Rectal smooth muscle tissue (tissue), 1 donor: ENCODE data around the gene KCNQ1OT1.

Experiments used
- H3K27ac ChIP-seq: one replicate; pipeline ENCODE4 v1.7.0; 2013; ENCODE audit warnings: low read depth, low read length, inconsistent platforms
- H3K27me3 ChIP-seq: one replicate; pipeline ENCODE4 v1.7.0; 2013; ENCODE audit warnings: low read length; ENCODE audit not compliant: control insufficient read depth, insufficient read depth
- H3K36me3 ChIP-seq: one replicate; pipeline ENCODE4 v1.7.0; 2013; ENCODE audit warnings: low read length; ENCODE audit not compliant: control insufficient read depth, insufficient read depth
- H3K4me1 ChIP-seq: one replicate; pipeline ENCODE4 v1.7.0; 2013; ENCODE audit warnings: low read length; ENCODE audit not compliant: control insufficient read depth, insufficient read depth
- H3K4me3 ChIP-seq: one replicate; pipeline ENCODE4 v1.7.0; 2013; ENCODE audit warnings: low read length
- H3K9ac ChIP-seq: one replicate; pipeline ENCODE4 v1.7.0; 2013; ENCODE audit warnings: low read length

The KCNQ1OT1 gene

GRCh38 chr11:2662024-2662312, 37.8 kb downstream of the KCNQ1OT1 start:
- Histone ChIP-seq H3K4me1 (peaks cover 5% of the 10 kb centered on the region), H3K36me3 (no peaks in the 10 kb centered on the region), H3K4me3 (no peak overlapping the region), H3K27me3 (no peaks in the 10 kb centered on the region), H3K27ac (no peak overlapping the region), H3K9ac (no peak overlapping the region)

- H3K9ac ChIP-seq = no peak overlapping the region
- H3K27me3 ChIP-seq = no peaks in the 10 kb centered on the region
- no peaks in the 10 kb centered on the region for H3K36me3 ChIP-seq
- H3K27ac ChIP-seq = no peak overlapping the region
- no peak overlapping the region for H3K4me3 ChIP-seq
- peaks cover 2% of the 10 kb centered on the region for H3K4me1 ChIP-seq
These were observed 38.4 kb downstream of the KCNQ1OT1 start for GRCh38 chr11:2661173-2662023.

GRCh38 chr11:2660357-2660939, 39.3 kb downstream of the KCNQ1OT1 start:
- H3K27ac ChIP-seq = no peak overlapping the region
- H3K27me3 ChIP-seq = no peaks in the 10 kb centered on the region
- H3K4me3 ChIP-seq = no peak overlapping the region
- H3K36me3 ChIP-seq = no peaks in the 10 kb centered on the region
- no peak overlapping the region for H3K9ac ChIP-seq
- no peaks in the 10 kb centered on the region for H3K4me1 ChIP-seq

- Histone ChIP-seq H3K27me3 (no peaks in the 10 kb centered on the region), H3K9ac (no peak overlapping the region), H3K27ac (no peak overlapping the region), H3K36me3 (no peaks in the 10 kb centered on the region), H3K4me1 (no peaks in the 10 kb centered on the region), H3K4me3 (no peak overlapping the region)
These were observed 42.0 kb downstream of the KCNQ1OT1 start for GRCh38 chr11:2657697-2658284.

- H3K9ac ChIP-seq = no peak overlapping the region
- no peaks in the 10 kb centered on the region for H3K36me3 ChIP-seq
- no peaks in the 10 kb centered on the region for H3K4me1 ChIP-seq
- H3K4me3 ChIP-seq = no peak overlapping the region
- H3K27ac ChIP-seq = no peak overlapping the region
- no peaks in the 10 kb centered on the region for H3K27me3 ChIP-seq
These were observed 42.9 kb downstream of the KCNQ1OT1 start for GRCh38 chr11:2656859-2657258.

GRCh38 chr11:2655834-2656622, 43.8 kb downstream of the KCNQ1OT1 start:
- Histone ChIP-seq H3K27me3 (no peaks in the 10 kb centered on the region), H3K4me1 (no peaks in the 10 kb centered on the region), H3K4me3 (no peak overlapping the region), H3K27ac (no peak overlapping the region), H3K36me3 (no peaks in the 10 kb centered on the region), H3K9ac (no peak overlapping the region)

- Histone ChIP-seq H3K9ac (no peak overlapping the region), H3K36me3 (no peaks in the 10 kb centered on the region), H3K4me1 (no peaks in the 10 kb centered on the region), H3K4me3 (no peak overlapping the region), H3K27me3 (no peaks in the 10 kb centered on the region), H3K27ac (no peak overlapping the region)
These were observed 44.6 kb downstream of the KCNQ1OT1 start for GRCh38 chr11:2655016-2655719.

GRCh38 chr11:2653930-2654739, 45.7 kb downstream of the KCNQ1OT1 start:
- Histone ChIP-seq H3K9ac (no peak overlapping the region), H3K36me3 (no peaks in the 10 kb centered on the region), H3K27ac (no peak overlapping the region), H3K4me3 (no peak overlapping the region), H3K4me1 (no peaks in the 10 kb centered on the region), H3K27me3 (no peaks in the 10 kb centered on the region)

- Histone ChIP-seq H3K27me3 (no peaks in the 10 kb centered on the region), H3K9ac (no peak overlapping the region), H3K27ac (no peak overlapping the region), H3K36me3 (no peaks in the 10 kb centered on the region), H3K4me3 (no peak overlapping the region), H3K4me1 (no peaks in the 10 kb centered on the region)
These were observed 46.6 kb downstream of the KCNQ1OT1 start for GRCh38 chr11:2653198-2653551.

- Histone ChIP-seq H3K36me3 (no peaks in the 10 kb centered on the region), H3K9ac (no peak overlapping the region), H3K27ac (no peak overlapping the region), H3K4me3 (no peak overlapping the region), H3K27me3 (no peaks in the 10 kb centered on the region), H3K4me1 (no peaks in the 10 kb centered on the region)
These were observed 47.2 kb downstream of the KCNQ1OT1 start for GRCh38 chr11:2652333-2653197.

- Histone ChIP-seq H3K27ac (no peak overlapping the region), H3K4me1 (no peaks in the 10 kb centered on the region), H3K27me3 (no peaks in the 10 kb centered on the region), H3K36me3 (no peaks in the 10 kb centered on the region), H3K9ac (no peak overlapping the region), H3K4me3 (no peak overlapping the region)
These were observed 47.9 kb downstream of the KCNQ1OT1 start for GRCh38 chr11:2651826-2652271.
